Activated CD4-positive, alpha-beta T cell treated with anti-CD3 and anti-CD28 coated beads, Interleukin-2, amount 10 ng/mL, durations not matched to agents 7 days and 5 days (primary cell): Measurements from ENCODE around the gene ZNF595. TPM values are rescaled to one million over a fixed set of nuclear protein-coding genes. Genes with fewer than 3 reads are reported as not detected.
A peak's percentile ranks its signal among the peaks of the same experiment; 100 is the strongest.
"Not testable (repeated sequence)": the region's sequence is repeated elsewhere in the genome, so short reads cannot be mapped to it uniquely, and the experiment has no call there.

Experiments
- CTCF ChIA-PET: fragments of 350-600 bp; sonication (Branson Sonifier 250); formaldehyde crosslinking; loops from one replicate; lab custom pipeline; 2021; ENCODE audit warnings: antibody characterized with exemption; lab: Charles Lee
- POLR2A ChIA-PET: fragments of 350-600 bp; sonication (Branson Sonifier 250); formaldehyde crosslinking; loops from one replicate; lab custom pipeline; 2021; ENCODE audit warnings: antibody characterized with exemption; lab: Charles Lee
- DNase-seq: peaks from one replicate; pipeline ENCODE4 v3.0.0-alpha.2; 2020
- H3K27ac Mint-ChIP-seq: one replicate; pipeline ENCODE4 v1.8.0; 2021; ENCODE audit warnings: mild to moderate bottlenecking, moderate library complexity, mixed read lengths
- H3K27me3 Mint-ChIP-seq: one replicate; pipeline ENCODE4 v1.8.0; 2021; ENCODE audit warnings: mixed read lengths
- H3K36me3 Mint-ChIP-seq: one replicate; pipeline ENCODE4 v1.8.0; 2021; ENCODE audit warnings: low read depth, mixed read lengths
- H3K4me1 Mint-ChIP-seq: one replicate; pipeline ENCODE4 v1.8.0; 2021; ENCODE audit warnings: mixed read lengths
- H3K4me3 Mint-ChIP-seq: one replicate; pipeline ENCODE4 v1.8.0; 2021; ENCODE audit warnings: mild to moderate bottlenecking, moderate library complexity, mixed read lengths
- H3K9me3 Mint-ChIP-seq: one replicate; pipeline ENCODE4 v1.8.0; 2021; ENCODE audit warnings: mixed read lengths
- total RNA-seq, 2 experiments: library from RNA; stranded (reverse); gene quantifications; one replicate each; pipeline ENCODE4 v1.2.3, GENCODE V29; 2021

ZNF595 gene
- total RNA-seq = 10 to 100 TPM; 11.8 to 15.9 TPM

DNA sequence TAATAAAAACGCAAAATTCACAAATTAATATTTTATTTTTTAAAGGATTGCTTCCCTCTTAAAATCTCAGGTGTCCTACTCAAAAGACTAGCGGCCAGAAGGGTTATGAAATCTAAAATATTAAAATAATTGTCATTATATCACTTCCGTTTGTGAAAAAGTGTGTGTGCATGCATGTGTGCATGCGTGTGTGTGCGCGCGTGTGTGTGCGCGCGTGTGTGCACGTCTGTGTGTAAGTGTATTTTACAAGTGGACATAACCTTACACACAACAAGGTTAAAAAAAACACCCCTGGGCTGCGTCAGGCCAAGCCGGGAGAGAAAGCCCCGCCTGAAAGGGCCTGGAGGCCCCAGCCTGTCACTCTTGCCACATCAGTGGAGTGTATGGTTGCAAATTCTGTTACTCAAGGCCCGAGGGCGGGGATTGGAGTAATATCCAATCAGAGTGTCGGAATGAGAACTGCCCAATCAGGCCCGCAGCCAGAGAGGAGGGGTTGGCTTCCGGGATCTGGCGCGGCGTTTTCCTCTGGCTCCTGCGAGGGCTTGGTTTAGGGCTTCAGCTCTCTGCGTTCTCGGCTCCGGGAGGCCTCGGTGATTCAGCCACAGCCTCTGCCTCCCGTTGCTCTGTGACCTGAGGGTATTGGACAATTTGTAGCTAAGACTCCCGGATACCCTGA is at the start of gene ZNF595:
Gene ZNF595 (plus strand): TSS at position 518 of the 676 bp plus-strand sequence. CDS start 168 bp downstream, outside the sequence.
- CTCF ChIA-PET = interaction anchor here (1.0 kb wide), 1 partner anchor 10 kb away, joined by 3 read pairs; no protein-coding TSS in a partner anchor
- peak; percentile 32 for DNase-seq
- not testable (repeated sequence) for H3K4me3 Mint-ChIP-seq, H3K27ac Mint-ChIP-seq, H3K9me3 Mint-ChIP-seq, H3K4me1 Mint-ChIP-seq, H3K36me3 Mint-ChIP-seq, H3K27me3 Mint-ChIP-seq
- POLR2A ChIA-PET = interaction anchor here (0.6 to 1.4 kb wide), 4 partner anchors 9 to 72 kb away, joined by 3 to 15 read pairs (median 3); partner anchors contain the start of gene ZNF718

DNA sequence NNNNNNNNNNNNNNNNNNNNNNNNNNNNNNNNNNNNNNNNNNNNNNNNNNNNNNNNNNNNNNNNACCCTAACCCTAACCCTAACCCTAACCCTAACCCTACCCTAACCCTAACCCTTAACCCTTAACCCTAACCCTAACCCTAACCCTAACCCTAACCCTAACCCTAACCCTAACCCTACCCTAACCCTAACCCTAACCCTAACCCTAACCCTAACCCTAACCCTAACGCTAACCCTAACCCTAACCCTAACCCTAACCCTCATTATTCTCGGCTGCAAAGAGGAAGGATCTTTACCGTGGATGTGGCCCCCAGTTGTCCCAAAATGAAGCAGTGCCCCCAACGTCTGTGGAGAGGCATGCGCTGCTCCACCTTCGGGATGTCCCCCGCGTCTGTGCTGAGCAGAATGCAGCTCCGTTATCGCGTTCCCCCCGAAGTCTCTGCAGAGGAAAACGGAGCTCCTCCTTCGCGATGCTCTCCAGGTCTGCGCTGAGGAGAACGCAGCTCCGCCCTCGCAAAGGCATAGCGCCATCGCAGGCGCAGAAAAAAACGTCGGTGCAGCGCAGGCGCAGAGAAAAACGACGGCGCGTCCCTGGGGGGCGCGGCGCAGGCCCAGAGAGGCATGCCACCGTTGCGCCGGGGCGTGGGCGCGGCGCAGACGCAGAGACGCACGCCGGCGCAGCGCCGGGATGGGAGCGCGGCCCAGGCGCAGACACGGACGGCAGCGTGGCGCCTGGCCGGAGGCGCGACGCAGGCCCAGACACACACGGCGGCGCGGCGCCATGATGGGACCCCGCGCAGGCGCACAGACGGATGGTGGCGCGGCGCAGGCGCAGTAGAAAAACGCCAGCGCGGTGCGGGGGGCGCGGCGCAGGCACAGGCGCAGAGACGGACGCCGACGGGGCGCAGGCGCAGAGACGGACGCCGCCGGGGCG is 42.9 kb upstream of the ZNF595 start:
- DNase-seq, H3K36me3 Mint-ChIP-seq, CTCF ChIA-PET, H3K9me3 Mint-ChIP-seq, POLR2A ChIA-PET, H3K27ac Mint-ChIP-seq, H3K4me1 Mint-ChIP-seq, H3K27me3 Mint-ChIP-seq, H3K4me3 Mint-ChIP-seq: not testable (repeated sequence)

DNA sequence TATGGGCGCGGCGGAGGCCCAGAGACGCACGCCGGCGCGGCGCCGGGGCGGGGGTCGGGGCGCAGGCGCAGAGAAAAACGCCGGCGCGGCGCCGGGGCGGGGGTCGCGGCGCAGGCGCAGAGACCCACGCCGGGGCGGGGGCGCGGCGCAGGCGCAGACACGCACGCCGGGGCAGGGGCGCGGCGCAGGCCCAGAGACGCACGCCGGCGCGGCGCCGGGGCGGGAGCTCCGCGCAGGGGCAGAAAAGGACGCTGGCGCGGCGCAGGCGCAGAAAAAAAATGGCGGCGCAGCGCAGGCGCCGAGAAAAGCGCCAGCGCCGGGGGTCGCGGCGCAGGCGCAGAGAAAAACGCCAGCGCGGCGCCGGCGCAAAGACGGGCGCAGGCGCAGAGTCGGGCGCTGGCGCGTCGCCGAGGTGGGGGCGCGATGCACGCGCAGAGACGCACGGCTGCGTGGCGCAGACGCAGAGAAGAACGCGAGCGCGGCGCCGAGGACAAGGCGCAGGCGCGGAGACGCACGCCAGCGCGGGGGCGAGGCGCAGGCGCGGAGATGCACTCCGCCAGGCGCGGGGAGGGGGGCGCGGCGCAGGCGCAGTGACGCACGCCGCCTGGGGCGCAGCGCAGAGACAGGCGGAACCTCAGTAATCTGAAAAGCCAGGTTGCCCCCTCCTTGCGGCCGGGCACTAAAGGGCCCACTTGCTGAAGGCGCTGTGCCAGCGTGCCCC is 41.9 kb upstream of the ZNF595 start:
- CTCF ChIA-PET, H3K4me3 Mint-ChIP-seq: not testable (repeated sequence)

DNA sequence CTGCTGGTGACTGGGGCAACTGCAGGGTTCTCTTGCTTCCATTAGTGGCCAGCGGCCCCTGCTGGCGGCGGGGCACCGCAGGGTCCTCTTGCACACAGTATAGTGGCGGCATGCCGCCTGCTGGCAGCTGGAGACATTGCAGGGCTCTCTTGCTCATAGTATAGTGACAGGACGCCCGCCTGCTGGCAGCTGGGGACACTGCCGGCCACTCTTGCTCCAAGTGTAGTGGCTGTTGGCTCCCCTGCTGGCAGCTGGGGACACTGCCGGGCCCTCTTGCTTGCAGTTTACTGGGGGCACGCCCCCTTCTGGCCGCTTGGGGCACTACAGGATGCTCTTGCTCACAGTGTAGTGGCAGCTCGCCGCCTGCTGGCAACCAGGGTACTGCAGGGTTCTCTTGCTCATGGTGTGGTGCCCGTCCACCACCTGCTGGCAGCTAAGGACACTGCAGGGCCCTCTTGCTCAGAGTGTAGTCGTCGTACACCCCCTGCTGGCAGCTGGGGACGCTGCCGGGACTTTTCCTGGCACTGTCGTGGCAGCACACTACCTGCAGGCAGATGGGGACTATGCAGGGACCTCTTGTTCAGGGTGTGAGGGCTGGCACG is 41.2 kb upstream of the ZNF595 start:
- POLR2A ChIA-PET, H3K27ac Mint-ChIP-seq, H3K36me3 Mint-ChIP-seq, H3K4me3 Mint-ChIP-seq, H3K27me3 Mint-ChIP-seq, H3K4me1 Mint-ChIP-seq, H3K9me3 Mint-ChIP-seq, CTCF ChIA-PET: not testable (repeated sequence)
- peak; percentile 16 for DNase-seq

More for the DNA sequence above, 41.9 kb upstream of the ZNF595 start:
- H3K36me3 Mint-ChIP-seq, DNase-seq, POLR2A ChIA-PET, H3K27me3 Mint-ChIP-seq, H3K27ac Mint-ChIP-seq, H3K9me3 Mint-ChIP-seq, H3K4me1 Mint-ChIP-seq: not testable (repeated sequence)

DNA sequence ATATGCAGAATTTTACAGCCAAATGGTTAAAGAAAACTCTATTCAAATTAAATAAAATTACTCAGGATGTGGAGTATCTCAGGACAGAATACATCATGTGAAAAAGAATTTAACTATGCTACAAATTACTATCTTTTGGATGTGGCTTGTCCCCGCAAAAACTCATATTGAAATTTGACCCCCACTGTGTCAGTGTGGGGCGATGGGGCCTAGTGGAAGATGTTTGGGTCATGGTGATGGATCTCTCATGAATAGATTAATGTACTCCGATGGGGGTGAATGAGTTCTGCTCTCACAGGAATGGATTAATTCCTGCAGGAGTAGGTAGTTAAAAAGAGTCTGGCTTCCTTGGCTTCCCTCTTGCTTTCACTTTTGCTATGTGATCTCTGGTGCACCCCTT is 35.0 kb upstream of the ZNF595 start:
- H3K36me3 Mint-ChIP-seq, H3K4me3 Mint-ChIP-seq, H3K9me3 Mint-ChIP-seq, H3K27ac Mint-ChIP-seq, POLR2A ChIA-PET, H3K27me3 Mint-ChIP-seq, H3K4me1 Mint-ChIP-seq, CTCF ChIA-PET, DNase-seq: not testable (repeated sequence)

DNA sequence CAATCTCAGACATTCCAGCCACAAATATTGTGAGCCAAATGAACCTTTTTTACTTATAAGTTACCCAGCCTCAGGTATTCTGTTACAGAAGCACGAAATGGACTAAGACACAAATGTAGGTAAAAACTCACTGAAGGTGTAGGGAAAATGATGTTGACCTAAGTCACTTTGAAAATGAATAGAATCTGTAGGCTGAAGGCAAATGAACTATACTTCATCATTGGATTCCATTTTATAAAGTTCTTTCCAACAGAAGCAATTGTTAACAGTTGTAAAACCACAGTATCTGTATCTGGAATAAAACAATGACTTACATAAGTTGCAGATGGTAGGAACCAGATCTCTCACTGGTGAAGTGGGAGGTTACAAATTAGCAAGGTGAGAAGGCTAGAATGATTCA is 34.5 kb upstream of the ZNF595 start:
- not testable (repeated sequence) for H3K4me3 Mint-ChIP-seq, H3K4me1 Mint-ChIP-seq

DNA sequence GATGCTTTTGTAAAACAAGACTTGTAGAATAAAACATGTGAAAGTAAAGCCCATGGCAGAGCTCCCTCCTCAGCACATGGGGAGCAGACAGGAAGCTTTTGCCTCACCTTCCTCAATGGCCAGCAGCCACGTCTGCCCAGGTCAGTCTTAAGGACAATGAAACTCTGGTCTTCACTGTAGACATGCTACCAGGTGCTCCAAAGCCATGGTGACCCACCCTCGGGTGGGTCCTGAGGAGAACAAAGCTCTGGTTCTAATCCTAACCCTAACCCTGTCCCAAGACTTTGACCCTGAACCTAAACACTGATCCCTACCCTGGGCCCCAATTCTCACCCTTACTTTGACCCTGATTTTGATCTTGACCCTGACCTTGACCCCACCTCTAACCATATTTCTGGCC is 30.2 kb upstream of the ZNF595 start:
- DNase-seq, H3K27ac Mint-ChIP-seq, H3K9me3 Mint-ChIP-seq, H3K27me3 Mint-ChIP-seq, CTCF ChIA-PET, POLR2A ChIA-PET, H3K4me1 Mint-ChIP-seq, H3K36me3 Mint-ChIP-seq, H3K4me3 Mint-ChIP-seq: not testable (repeated sequence)

More for the DNA sequence above, 34.5 kb upstream of the ZNF595 start:
- H3K27ac Mint-ChIP-seq, POLR2A ChIA-PET, H3K9me3 Mint-ChIP-seq, CTCF ChIA-PET, H3K27me3 Mint-ChIP-seq, H3K36me3 Mint-ChIP-seq, DNase-seq: not testable (repeated sequence)

DNA sequence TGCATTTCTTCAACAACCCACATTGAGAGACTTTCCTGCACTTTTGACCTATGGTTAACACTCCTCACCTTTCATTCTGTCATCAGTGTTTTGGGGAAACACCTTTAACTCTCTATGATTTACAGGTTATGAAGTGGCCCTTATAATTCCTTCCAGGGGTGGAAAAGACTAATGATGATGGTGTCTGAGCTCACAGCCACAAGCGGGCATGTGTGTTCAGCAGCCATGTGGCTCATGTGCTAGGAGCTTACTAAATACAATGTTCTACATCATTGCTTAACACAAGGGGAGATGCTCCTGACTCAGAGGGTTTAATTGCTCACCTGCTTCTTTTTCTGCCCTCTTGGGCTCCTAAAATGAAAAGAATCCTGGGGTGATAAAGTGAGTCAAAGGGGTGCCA is 28.8 kb upstream of the ZNF595 start:
- H3K4me3 Mint-ChIP-seq, POLR2A ChIA-PET, H3K36me3 Mint-ChIP-seq, H3K27me3 Mint-ChIP-seq, CTCF ChIA-PET, H3K4me1 Mint-ChIP-seq, H3K27ac Mint-ChIP-seq, DNase-seq, H3K9me3 Mint-ChIP-seq: not testable (repeated sequence)

DNA sequence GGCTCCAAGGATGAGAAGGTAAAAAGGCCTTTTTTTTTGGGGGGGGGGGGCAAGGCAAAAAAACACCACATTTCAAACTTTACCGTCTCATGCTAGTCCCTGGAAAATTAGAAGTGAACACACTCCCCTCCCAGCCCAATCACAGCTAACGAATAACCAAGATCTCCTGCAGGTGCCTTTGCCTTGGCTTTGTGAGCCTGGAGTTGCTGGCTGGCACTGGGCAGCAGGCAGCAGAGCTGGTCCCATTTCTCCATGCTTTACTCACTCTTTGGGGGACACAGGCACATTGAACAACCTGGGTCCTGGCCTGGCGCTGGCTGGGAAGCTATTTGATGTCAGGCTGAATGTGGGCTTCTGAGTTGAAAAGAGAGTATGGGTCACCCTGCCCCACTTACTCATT is 25.6 kb upstream of the ZNF595 start:
- H3K27ac Mint-ChIP-seq, H3K4me3 Mint-ChIP-seq, H3K36me3 Mint-ChIP-seq, H3K27me3 Mint-ChIP-seq, H3K9me3 Mint-ChIP-seq, POLR2A ChIA-PET, DNase-seq, H3K4me1 Mint-ChIP-seq: not testable (repeated sequence)
- CTCF ChIA-PET = interaction anchor here (1.3 kb wide), 1 partner anchor 17 kb away, joined by 5 read pairs; no protein-coding TSS in a partner anchor

DNA sequence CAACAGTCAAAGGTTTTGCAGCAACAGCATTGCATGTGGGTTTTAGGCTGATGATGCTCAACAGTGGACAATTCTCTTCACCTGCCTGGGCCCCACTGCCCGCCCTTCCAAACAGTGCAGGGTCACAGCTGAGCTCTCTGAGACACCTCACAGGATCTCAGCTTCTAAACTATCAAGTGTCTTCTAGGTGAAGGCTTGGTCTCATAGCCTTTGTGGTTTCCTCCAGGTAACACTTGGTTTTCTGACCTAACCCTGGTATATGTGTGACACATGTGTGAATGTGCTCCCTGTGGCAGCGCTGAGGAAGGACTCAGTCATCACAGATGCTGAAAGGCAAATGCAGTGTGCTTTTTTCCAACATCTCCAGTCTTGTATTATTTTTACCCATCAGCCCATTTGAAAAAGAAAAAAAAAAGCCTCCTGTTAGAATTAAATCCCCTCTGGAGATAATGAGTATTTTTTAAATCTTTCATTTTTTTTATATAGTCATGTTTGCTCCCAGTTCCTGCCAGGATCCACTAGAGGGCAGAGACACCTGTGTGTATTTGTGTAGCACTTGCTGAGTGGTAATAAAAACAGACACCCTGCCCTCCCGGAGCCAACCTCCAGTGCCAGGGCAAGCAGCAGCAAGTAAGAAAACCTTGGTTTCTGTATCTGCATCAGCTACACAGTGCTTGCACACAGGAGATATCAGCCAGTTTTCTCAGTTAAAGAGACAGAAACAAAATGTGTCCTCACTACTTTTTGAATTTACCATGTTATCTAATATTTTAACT is 24.2 kb upstream of the ZNF595 start:
- H3K36me3 Mint-ChIP-seq, H3K27me3 Mint-ChIP-seq, H3K4me1 Mint-ChIP-seq, H3K9me3 Mint-ChIP-seq, POLR2A ChIA-PET, H3K27ac Mint-ChIP-seq, H3K4me3 Mint-ChIP-seq: not testable (repeated sequence)
- CTCF ChIA-PET = interaction anchor here (1.3 kb wide), 1 partner anchor 16 kb away, joined by 5 read pairs; no protein-coding TSS in a partner anchor
- DNase-seq = peak; percentile 13

DNA sequence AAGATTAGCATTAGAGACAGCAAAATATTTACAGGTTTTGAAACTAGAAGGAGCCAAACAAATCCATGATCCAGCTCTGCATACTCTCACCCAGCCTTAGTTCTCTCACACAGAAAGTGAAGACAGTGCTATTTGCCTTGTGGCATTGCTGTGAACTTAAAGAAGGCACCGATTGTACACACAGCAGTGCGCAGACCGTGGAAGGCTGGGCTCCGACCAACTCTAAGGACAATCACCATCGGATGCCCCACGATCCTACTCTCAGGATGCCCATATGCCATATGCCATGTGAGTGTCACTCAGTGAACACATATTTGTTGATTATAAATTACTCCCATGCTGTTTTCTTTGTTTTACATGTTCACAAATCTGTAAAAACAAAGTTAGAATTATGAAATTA is 19.8 kb upstream of the ZNF595 start:
- H3K4me1 Mint-ChIP-seq, H3K36me3 Mint-ChIP-seq, POLR2A ChIA-PET, H3K27me3 Mint-ChIP-seq, H3K9me3 Mint-ChIP-seq, H3K4me3 Mint-ChIP-seq, H3K27ac Mint-ChIP-seq, DNase-seq, CTCF ChIA-PET: not testable (repeated sequence)
